Stimulated activated CD4-positive, alpha-beta T cell treated with anti-CD3 and anti-CD28 coated beads, Interleukin-2, amount 100 ng/mL, for 24 hours (primary cell): ENCODE results near the gene TSSK2.
"Not testable (repeated sequence)": the region's sequence is repeated elsewhere in the genome, so short reads cannot be mapped to it uniquely, and the experiment has no call there.

ENCODE experiments used
- DNase-seq, 2 donors: peaks; one replicate each; pipeline ENCODE4 v3.0.0-alpha.2; 2020

The TSSK2 gene

DNA sequence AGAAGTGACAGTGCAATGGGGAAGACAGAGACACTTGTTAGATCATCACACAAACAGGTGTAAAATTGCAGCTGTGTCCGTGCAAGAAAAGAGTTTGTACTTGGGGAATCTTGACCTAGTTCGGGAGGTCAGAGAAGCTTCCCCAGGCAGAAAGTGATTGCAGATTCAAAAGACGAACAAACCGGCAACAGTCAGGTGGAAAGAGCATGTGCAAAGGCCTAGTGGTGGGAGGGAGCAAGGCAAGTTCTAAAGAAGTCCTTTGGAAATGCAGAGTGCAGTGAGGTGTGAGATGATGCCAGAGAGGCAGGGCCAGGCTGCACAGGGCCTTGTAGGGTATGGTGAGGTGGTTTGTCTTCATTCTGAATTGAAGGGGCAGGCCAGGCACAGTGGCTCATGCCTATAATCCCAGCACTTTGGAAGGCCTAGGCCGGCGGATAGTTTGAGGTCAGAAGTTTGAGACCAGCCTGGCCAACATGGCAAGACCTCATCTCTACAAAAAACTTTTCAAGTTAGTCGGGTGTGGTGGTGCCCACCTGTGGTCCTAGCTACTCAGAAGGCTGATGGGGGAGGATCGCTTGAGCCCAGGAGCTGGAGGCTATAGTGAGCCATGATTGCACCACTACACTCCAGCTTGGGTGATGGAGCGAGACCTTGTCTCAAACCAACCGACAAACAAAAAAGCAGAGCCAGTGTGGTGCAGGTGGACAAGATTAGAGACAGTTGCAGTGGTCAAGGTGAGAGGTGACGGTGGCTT, 15.3 kb downstream of the TSSK2 start:
- no peak for DNase-seq

DNA sequence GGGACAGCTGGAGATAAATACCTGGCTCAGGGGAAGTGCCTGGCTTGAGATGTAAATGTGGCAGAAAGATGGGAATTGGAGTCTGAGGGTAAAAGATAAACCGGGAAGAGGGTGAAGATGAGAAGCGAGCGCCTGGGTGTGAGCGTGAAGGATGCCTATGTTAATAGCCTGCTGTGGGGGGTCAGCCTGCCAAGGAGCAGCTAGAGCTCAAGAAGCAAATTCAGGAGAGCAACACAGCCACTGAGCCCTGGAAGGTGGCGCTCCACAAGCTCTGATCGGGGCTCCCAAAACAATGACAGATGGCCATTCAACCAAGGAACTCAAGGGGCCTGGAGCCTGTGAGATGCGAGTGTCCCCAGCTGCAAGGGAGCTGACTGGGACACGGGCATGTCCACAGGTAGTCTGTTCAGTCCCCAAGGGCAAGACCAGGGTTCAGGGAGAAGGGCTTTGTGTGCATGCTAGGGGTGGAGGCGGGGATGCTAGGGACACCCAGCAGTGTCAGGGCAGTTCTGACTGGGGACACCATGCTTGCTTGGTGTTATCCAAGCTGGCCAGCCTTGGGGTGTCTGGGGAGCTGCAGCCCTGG, 16.2 kb downstream of the TSSK2 start:
- DNase-seq: no peak

DNA sequence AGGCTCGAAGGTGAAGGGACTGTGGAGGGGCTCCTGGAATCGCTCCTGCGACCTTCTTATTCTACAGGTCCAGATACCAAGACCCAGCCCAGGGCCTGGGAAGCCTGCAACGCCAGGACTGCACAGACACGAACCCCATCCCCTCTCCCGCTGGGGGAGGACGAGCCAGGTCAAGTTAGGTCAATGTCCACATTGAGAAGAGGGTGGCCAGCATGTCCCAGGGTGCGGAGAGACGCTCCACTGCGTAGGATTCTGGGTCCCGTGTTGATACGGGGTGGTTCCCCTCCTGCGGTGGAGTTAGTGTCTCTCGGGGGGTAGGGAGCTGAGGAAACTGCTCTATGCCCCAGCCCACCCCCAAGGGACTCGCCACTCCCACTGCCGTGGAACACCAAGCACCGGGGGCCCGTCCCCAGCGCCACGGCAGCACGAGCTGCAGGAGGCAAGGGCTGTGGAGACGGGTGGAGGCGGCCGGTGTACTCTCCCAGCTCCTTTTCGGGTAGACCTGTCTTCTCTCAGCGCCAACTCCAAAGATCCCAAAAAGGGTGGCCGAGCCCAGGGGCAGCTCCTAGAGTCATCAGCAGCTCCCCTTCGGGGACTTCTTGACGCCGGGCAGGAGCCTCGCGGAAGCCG, 17.4 kb downstream of the TSSK2 start:
- DNase-seq: no peak

DNA sequence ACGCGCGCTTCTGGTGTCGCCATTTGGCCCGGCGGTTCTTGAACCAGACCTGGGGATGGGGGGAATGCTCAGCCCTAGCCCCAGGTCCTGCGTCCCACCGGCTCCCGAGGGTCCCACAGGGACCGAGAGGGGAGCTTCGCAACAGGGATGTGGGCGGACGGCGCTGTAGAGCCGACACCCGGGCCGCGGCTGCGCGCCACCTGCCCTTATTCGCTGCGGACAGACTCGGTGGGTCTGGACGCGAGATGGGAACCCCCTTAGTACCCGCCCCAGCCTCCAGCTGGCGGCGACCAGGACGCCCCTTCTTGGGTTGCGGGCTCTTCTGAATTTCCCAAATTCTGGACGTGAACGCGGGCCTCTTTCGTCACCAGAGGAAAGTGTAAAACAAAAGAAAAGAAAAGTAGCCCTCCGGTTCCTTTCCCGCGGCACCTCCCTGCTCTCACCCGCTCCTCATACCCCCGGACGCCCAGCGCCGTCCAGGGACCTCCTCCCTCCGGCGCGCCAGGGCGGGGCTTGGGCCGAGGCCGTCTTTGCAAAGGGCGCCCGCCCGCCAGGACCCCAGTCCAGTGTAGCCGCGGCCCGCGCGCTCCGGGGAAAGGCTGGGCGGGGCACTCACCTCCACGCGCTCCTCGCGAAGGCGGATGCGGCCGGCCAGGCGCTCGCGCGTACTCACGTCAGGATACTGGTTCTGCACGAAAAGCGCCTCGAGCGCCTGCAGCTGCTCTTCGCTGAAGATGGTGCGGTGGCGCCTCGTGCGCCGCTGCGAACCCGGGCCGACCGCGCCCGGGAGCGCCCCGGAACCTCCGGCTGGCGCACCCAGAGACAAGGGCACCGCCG, 18.2 kb downstream of the TSSK2 start:
- DNase-seq: peak; percentile 37 to 52

DNA sequence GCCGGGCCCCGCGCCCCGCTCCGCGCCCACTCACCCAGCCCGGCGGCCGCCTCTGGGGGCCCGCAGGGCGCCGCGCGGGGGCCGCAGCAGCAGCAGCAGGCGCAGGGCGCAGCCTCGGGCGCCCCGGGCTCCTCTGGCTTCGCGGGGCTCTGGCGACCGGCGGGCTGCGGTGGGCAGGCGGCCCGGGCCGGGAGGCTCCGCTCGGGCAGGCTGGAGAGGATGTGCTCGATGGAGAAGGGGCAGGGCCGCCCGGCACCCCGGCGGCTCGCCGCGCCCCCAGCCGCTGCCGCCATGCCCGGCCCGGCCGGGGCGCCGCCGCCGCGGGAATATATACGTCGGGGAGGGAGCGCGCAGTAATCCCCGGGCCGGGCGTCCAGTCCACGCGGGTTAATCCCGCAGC, 18.9 kb downstream of the TSSK2 start, which contains the start of gene GSC2:
Gene GSC2, minus strand, starts transcription at position 302 of the 400 bp plus-strand sequence. Its CDS starts 9 bp downstream, at position 293.
- no peak for DNase-seq

DNA sequence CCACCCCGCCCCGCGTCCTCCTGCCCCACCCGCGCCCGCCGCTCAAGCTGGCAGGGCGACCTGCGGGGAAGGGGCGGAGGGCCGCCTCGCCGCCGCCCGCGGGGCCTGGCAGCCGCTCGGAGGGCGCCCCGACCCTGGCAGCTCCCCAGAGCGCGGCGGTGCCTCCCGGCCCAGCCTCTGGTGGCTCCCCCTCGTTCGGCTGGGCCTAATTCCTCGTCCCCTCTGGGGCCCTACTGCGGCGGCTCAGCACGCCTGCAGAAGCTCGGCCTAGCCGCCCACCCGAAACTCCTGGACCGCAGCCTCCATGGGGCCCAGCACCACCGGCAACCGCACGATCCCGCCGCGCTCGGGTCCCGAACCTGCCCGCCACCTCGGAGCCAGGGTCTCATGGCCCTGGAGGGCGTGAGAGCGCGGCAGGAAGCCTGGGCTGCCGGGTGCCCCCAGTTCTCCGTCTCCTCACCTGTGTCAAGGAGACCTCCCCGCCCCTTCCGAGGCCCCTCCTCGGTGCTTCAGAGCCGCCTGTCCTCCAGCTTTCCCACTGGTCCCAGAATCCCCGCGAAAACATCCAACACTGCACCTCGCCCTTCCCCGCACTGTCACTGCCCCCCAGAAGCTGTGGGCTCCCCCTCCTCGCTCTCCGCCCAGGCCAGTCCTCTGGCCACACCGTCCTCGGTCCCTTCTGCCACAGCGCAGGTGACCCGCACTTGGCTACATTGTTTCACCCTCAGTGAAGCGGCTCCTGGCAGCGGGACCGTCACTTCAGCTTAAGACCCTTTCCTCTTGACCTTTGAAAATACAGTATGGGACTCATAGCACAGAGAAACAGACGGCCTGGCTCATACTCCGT, 19.6 kb downstream of the TSSK2 start:
- DNase-seq: no peak

DNA sequence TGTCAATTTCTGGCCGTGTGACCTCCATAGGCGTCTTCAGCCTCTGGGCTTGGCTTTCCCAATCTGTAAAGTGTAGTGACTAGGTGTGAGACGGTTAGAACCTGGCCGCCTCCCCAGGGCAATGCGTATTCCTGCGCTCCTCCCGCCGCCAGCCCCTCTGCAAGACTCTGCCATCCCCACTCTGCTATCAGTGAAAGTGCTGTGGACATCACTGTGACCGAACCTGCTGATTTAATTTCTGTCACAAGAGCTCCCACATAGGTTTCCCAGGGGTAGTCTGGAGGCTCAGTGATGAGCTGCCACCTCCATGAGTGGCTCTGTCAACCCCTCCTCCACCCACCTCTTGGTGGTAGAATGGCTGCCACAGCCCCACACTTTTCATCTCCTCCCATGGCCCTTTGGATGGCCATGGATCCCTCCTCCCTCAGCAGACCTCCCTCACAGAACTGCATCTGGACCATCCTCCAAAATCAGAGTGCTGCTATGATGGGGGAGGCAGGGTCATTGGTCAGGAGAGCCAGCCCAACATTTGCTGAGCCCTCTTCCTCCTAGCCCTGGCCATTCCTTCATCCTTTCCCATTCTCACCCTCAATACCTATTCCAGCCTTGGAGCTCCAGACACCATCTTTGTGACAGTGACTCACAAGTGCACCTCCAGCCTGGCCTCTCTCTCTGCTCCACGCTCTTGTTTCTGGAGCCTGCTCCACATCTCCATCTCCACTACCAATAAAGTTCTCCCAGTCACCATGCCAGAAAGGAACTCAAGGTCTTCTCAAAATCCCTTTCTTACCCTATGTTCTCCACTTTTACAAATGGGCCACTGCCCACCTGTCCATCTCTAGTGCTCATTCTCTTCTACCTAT, 20.5 kb downstream of the TSSK2 start:
- DNase-seq: no peak

DNA sequence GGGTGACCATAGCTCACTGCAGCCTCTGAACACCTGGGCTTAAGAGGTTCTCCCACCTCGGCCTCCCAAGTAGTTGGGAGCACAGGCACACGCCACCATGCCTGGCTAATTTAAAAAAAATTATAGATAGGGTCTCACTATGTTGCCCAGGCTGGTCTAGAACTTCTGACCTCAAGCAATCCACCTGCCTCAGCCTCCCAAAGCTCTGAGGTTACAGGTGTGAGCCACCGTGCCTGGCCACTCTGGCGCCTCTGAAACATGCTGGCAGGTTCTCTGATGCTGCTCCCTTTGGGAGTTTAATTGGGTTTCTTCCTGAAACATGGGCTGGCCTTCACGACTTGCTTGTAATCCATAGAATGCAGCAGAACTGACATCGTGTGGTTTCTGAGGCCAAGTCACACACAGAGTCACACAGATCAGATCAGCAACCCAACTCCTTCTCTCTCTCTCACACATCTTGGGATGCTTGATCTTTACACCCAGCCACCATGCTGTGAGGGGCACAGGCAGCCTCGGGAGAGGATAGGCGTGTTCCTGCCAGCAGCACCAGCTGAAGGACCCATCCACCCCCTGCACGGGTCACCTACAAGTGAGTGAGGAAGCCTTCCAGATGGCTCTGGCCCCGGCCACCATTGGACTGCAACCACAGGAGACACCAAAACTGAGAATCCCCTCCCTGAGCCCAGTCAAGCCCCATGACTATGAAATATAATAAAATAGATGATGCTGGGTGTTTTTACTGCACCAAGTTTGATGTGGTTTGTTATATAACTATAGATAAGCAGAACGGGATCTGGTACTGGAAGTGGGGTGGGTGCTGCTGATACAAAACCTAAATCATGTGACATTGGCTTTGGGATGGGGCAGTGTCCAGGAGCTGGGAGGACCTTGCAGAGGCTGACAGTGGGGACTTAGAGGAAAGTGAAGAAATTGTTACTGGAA, 22.1 kb downstream of the TSSK2 start:
- no peak for DNase-seq

DNA sequence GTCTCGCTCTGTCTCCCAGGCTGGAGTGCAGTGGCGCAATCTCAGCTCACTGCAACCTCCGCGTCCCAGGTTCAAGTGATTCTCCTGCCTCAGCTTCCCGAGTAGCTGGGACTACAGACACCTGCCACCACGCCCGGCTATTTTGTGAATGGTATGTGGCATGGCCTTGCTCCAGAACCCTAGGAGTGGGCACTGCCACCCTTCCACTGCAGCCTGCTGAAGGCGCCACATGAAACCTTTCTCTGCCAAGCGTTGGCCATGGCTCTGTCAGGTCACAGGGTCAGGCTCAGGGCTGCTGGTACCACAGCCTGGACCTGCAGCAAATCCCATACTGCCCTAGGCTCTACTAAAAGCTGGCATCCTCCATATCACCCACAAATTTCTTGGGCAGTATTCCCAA, 25.0 kb downstream of the TSSK2 start:
- DNase-seq: not testable (repeated sequence)

DNA sequence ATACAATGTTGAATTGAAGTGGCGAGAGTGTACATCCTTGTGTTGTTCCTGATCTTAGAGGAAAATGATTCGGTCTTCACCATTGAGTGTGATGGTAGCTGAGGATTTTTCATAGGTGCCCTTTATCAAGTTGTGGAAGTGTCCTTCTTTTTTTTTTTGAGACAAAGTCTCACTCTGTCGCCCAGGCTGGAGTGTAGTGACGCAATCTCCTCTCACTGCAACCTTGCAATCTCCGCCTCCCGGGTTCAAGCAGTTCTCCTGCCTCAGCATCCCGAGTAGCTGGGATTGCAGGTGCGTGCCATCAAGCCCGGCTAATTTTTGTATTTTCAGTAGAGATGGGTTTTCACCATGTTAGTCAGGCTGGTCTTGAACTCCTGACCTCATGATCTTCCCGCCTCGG, 27.5 kb downstream of the TSSK2 start:
- not testable (repeated sequence) for DNase-seq

DNA sequence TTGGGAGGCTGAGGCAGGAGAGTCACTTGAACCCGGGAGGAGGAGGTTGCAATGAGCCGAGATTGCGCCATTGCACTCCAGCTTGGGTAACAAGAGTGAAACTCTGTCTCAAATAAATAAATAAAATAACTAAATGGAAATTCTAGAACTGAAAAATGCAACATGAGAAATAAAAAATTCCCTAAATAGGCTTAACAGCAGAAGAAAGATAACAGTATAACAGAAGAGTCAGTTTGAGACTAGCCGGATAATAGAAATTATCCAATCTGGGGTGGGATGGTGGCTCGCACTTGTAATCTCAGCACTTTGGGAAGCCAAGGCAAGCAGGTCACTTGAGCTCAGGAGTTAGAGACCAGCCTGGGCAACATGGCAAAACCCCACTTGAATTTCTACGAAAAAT, 33.3 kb downstream of the TSSK2 start:
- DNase-seq: no peak

DNA sequence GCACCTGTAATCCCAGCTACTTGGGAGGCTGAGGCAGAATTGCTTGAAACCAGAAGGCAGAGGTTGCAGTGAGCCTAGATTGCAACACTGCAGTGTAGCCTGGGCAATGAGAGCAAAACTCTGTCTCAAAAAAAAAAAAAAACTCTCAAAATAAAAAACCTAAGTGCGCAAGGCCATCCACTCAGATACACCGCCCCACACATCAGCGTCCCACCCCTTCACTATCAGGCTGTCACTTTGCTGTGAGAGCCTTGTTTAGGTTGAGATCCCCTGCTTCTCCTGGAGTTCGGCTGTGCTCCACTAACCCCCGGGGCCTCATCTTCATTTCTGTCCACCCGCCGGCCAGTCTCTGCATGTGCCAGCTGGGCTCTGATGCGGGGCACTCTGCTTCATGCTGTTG, 35.3 kb downstream of the TSSK2 start:
- DNase-seq: no peak

DNA sequence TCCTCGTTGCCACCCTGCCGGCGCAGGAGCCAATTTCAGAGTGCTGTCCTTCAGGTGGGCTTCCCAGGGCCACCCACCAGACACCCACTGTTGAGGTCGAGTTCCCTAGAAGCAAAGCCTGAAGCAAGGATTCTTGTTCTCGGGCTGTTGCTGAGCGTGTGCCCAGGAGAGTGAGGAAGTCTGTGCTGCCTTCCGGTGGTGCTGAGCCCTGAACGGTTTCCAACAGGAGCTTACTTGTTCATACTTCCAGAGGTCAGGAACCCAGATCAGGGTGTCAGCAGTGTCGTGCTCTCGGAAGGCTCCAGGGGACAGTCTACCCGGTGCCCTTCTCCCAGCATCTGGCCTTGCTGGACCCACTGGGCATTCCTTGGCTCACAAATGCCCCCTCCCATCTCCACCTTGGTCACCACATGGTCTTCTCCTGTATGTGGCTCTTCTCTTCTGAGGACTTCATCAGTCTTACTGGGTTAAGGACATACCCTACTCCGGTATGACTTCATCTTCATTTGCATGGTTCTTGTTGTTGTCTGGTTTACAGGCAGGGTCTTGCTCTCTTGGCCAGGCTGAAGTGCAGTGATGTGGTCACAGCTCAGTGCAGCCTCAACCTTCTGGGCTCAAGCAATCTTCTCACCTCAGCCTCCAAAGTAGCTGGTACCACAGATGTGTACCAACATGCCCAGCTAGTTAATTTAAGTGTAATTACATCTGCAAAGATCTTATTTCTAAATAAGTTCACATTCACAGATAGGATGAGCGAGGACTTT, 36.2 kb downstream of the TSSK2 start:
- DNase-seq: no peak

DNA sequence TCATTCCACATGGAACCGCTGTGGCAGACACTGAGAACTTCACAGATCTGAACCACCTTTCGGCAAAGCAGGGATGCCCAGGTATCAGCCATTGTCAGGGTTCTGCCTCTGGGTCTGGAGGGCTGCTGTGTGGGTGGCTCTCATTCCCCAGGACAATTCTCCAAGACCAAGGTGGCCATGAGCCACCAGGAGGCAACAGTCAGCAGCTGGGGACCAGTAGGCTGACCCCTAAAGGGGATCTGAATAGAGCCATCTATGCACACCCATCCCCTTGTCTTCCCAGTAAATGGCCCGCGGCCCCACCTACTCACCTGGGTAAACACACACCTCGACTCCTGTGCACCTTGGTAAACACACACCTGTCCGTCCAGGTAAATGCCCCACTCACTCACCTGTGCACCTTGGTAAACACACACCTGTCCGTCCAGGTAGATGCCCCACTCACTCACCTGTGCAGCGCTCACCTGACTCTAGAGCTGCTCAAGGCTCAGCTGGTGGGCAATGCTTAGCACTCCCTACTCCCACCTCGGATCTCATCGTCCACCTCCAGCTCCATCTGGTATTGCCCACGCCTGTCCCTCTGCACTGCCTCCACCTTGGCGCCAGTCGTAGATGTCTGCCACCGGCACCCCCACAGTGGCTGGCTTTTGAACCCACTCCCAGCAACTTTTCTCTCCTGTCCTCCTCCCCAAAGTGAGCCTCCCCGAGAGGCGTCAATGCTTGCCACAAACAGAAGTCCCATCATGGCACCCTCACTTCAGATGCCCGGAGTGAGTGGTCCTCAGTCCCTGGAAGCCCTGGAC, 37.2 kb downstream of the TSSK2 start:
- no peak for DNase-seq

DNA sequence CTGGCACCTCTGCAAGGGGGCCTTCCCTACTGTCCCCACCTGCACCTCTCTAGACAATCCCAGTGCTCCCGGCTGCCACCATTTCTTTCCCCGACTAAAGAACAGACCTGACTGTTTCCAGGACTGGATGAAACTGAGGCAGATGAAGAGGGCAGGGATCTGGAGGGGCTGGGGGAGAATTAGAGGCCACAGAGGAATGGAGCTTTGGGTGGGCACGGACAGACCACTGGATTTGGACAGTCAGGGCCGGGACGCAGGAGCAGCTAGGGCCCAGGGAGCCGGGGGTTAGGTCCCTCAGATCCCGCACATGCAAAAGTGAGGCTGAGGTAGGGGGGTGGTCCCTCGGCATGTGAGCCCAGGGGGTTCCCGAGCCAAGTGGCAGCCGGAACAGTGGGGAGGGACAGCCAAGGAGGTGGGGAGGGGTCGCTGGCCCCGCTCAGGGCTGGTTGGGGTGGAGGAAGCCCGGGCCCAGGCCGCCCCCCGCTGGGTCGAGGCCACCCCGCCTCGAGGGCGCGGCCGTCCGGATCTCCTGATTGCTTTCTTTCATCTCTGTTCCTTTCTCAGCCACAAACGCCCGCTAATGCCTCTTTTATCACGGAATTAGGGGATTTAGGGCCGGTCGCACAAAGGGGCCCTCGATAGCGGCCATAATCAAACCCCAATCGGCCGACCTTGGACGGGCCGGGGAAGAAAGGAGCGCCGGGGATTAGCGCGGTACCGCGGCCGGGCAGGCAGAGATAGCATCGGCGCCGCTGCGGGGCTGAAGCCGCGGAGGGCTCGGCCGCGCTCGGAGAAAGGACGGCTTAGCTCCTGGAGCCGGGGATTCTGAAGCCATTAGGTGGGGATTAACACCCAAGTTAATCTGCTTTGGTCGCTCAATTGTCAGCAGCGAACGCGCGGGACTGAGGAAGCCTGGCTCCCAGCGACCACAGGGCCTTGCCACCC, 38.2 kb downstream of the TSSK2 start:
- peak in 1 of 2 donors; percentile 20 for DNase-seq

DNA sequence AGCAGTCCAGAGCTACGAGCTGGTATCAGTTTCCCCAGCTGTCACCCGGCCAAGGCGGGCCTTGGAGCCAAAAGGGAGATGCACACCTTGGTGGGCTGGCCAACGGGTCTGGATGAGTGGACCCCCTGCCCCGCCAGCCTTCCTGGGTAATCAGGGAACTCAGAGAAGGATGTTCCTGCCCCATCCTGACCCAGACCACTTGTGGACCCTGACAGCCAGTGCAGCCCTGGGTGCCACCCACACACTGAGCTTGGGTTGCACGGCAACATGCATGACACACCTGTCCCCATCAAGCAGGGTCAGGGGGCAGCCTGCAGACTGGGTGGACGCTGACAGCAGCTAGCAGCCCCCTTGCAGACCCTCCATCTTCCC, 38.8 kb downstream of the TSSK2 start:
- peak in 1 of 2 donors; percentile 13 for DNase-seq
